22Rv1 (cell line): ENCODE results near the gene PKD2L1.
"Not testable (repeated sequence)": the region's sequence is repeated elsewhere in the genome, so short reads cannot be mapped to it uniquely, and the experiment has no call there.

ENCODE experiments used
- H3K27ac ChIP-seq: fragments of 450-650 bp; 2 replicates; pipeline ENCODE4 v1.5.1; 2017
- CTCF ChIP-seq: fragments of 450-650 bp; IDR thresholded peaks from 2 replicates; pipeline ENCODE4 v1.5.1; 2017; ENCODE audit warnings: mild to moderate bottlenecking
- ZFX ChIP-seq: fragments of 450-650 bp; IDR thresholded peaks from 2 replicates; pipeline ENCODE4 v1.6.1; 2017; ENCODE audit warnings: antibody characterized with exemption, borderline replicate concordance

The PKD2L1 gene

GRCh38 chr10:100304414-100304813, 25.6 kb downstream of the PKD2L1 start:
- TF ChIP-seq CTCF (no peak), ZFX (no peak)
- no peak overlapping the region for H3K27ac ChIP-seq

- TF ChIP-seq ZFX: no peak
- TF ChIP-seq CTCF: peak; percentile 84
- no peak overlapping the region for H3K27ac ChIP-seq
Measured at GRCh38 chr10:100303724-100304319, 26.2 kb downstream of the PKD2L1 start.

- H3K27ac ChIP-seq: not testable (repeated sequence)
Measured at GRCh38 chr10:100301123-100301522, 28.9 kb downstream of the PKD2L1 start.

GRCh38 chr10:100297242-100297641, 32.8 kb downstream of the PKD2L1 start:
- no peak for TF ChIP-seq ZFX
- no peak for TF ChIP-seq CTCF
- no peak overlapping the region for H3K27ac ChIP-seq

- no peak overlapping the region for H3K27ac ChIP-seq
- TF ChIP-seq ZFX: no peak
- TF ChIP-seq CTCF: no peak
Measured at GRCh38 chr10:100293066-100293465, 37.0 kb downstream of the PKD2L1 start.

GRCh38 chr10:100292300-100292699, 37.7 kb downstream of the PKD2L1 start:
- H3K27ac ChIP-seq: not testable (repeated sequence)

- TF ChIP-seq ZFX (no peak), CTCF (no peak)
- H3K27ac ChIP-seq: no peak overlapping the region
Measured at GRCh38 chr10:100291356-100291755, 38.7 kb downstream of the PKD2L1 start.

GRCh38 chr10:100289641-100290040, 40.4 kb downstream of the PKD2L1 start:
- TF ChIP-seq CTCF: no peak
- TF ChIP-seq ZFX: no peak
- no peak overlapping the region for H3K27ac ChIP-seq

- TF ChIP-seq ZFX (no peak), CTCF (no peak)
Measured at GRCh38 chr10:100288196-100288595, 41.8 kb downstream of the PKD2L1 start.

More at GRCh38 chr10:100288196-100288595, 41.8 kb downstream of the PKD2L1 start:
- H3K27ac ChIP-seq: no peak overlapping the region
